Posterior vena cava (tissue), 2 donors: ENCODE measurements around the gene ERICH6B. TPM values are rescaled to one million over a fixed set of nuclear protein-coding genes. Genes with fewer than 3 reads are reported as not detected.
"Not testable (repeated sequence)": the region's sequence is repeated elsewhere in the genome, so short reads cannot be mapped to it uniquely, and the experiment has no call there.

Experiments used
- DNase-seq: peaks from one replicate; pipeline ENCODE4 v3.0.0-alpha.2; 2020; ENCODE audit warnings: low spot score
- intact Hi-C, 2 donors: fragments of 100-400 bp; cut with DNase I; formaldehyde crosslinking; loops; one replicate each; pipeline versions ENCODE4 v1.14.1 to v1.14.2; 2022 to 2023
- long read RNA-seq, 2 donors: library from polyadenylated mRNA; unstranded; transcript quantifications; one replicate each; pipeline ENCODE4 v2.0.0, GENCODE V29; 2020 to 2021
- total RNA-seq, 2 donors: library from RNA; stranded (reverse); fragmentation: NEBNext Ultra II Directional; extraction: Animal tissue kit (Norgen Biotek cat#: 25700); gene quantifications; one replicate each; pipeline ENCODE4 v1.2.1, GENCODE V29; 2021
- donor health status: DM: yes; HTN: yes; CAD: no.
- donor health status: DM: yes; HTN: yes; CAD: no.

Gene ERICH6B
- not detected for total RNA-seq
- long read RNA-seq, donor 1: 0 reads
- long read RNA-seq, donor 2: 0 reads

GRCh38 chr13:45615501-45616101 lies at the start of gene ERICH6B:
ERICH6B (minus strand) TSS chr13:45615739; CDS start chr13:45597005, 18,734 bp downstream.
- DNase-seq: no peak
- intact Hi-C loops: no loop called here

- DNase-seq, intact Hi-C loops: not testable (repeated sequence)
These were observed 47.4 kb upstream of the ERICH6B start for GRCh38 chr13:45662903-45663302.

- intact Hi-C loops: no loop called here
- DNase-seq: no peak
These were observed 46.6 kb upstream of the ERICH6B start for GRCh38 chr13:45662162-45662561.

GRCh38 chr13:45660458-45660857 lies 44.9 kb upstream of the ERICH6B start:
- DNase-seq: not testable (repeated sequence)
- intact Hi-C loops: loop anchor here in 1 of 2 donors (1.0 kb wide), 1 partner anchor 9 kb away; no protein-coding TSS in a partner anchor

GRCh38 chr13:45659536-45659935 lies 44.0 kb upstream of the ERICH6B start:
- no peak for DNase-seq
- intact Hi-C loops: no loop called here

GRCh38 chr13:45658586-45659235 lies 43.2 kb upstream of the ERICH6B start:
- intact Hi-C loops: no loop called here
- DNase-seq: no peak

- intact Hi-C loops: no loop called here
- DNase-seq: no peak
These were observed 39.3 kb upstream of the ERICH6B start for GRCh38 chr13:45654633-45655349.

GRCh38 chr13:45645263-45645662 lies 29.7 kb upstream of the ERICH6B start:
- intact Hi-C loops, DNase-seq: not testable (repeated sequence)

- DNase-seq, intact Hi-C loops: not testable (repeated sequence)
These were observed 26.6 kb upstream of the ERICH6B start for GRCh38 chr13:45642159-45642558.

- DNase-seq, intact Hi-C loops: not testable (repeated sequence)
These were observed 19.8 kb upstream of the ERICH6B start for GRCh38 chr13:45635291-45635690.

- DNase-seq: no peak
- intact Hi-C loops: no loop called here
These were observed 15.3 kb upstream of the ERICH6B start for GRCh38 chr13:45630791-45631190.

GRCh38 chr13:45629940-45630339 lies 14.4 kb upstream of the ERICH6B start:
- intact Hi-C loops: no loop called here
- DNase-seq: no peak

- DNase-seq: no peak
- intact Hi-C loops: no loop called here
These were observed 12.6 kb upstream of the ERICH6B start for GRCh38 chr13:45628094-45628493.

GRCh38 chr13:45627656-45628055 lies 12.1 kb upstream of the ERICH6B start:
- no peak for DNase-seq
- intact Hi-C loops: no loop called here

- no peak for DNase-seq
- intact Hi-C loops: no loop called here
These were observed 11.3 kb upstream of the ERICH6B start for GRCh38 chr13:45626731-45627374.

GRCh38 chr13:45623516-45624090 lies 8.1 kb upstream of the ERICH6B start:
- intact Hi-C loops: no loop called here
- DNase-seq: no peak

GRCh38 chr13:45621950-45622349 lies 6.4 kb upstream of the ERICH6B start:
- intact Hi-C loops: no loop called here
- DNase-seq: no peak

GRCh38 chr13:45607931-45608330 lies 7.6 kb downstream of the ERICH6B start:
- intact Hi-C loops: no loop called here

GRCh38 chr13:45604892-45605291 lies 10.6 kb downstream of the ERICH6B start:
- intact Hi-C loops: no loop called here
- DNase-seq: no peak

More at GRCh38 chr13:45607931-45608330, 7.6 kb downstream of the ERICH6B start:
- no peak for DNase-seq
